ENCODE results near the gene CEMIP. TPM values are rescaled to one million over a fixed set of nuclear protein-coding genes. Genes with fewer than 3 reads are reported as not detected.

The CEMIP gene
- total RNA-seq, 2 donors from 2014 or later: 1.1 to 1.2 TPM

DNA sequence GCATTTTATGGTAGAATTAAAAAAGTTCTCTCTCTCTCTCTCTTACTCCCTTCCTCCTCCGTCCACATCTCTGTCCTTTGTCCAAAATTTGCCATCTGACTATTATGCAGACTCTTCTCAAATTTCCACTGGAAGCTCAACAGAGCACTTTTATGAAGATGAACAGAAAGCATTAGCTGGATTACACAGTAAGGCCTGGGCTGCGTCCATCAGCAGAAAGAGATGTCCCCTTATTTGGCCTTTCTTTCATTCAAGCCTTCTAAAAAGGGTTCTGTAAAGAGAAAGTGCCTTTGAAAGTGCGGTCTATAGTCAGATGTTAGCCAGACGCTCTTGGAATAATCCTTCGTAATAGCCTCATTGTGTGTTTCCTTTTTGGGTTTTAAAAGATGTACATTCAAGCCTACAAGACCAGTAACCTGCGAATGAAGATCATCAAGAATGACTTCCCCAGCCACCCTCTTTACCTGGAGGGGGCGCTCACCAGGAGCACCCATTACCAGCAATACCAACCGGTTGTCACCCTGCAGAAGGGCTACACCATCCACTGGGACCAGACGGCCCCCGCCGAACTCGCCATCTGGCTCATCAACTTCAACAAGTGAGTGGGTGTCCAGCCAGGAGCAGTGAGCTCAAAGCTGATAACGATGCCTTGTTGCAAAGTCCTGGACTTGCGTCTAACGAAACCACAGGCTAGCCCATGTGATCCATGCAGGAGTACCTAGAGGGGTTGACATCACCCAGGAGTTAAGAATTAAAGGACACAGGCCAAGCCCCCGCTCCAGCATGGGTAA is 157.3 kb downstream of the CEMIP start:
- H3K4me1 ChIP-seq (ENCODE audit: control insufficient read depth in 1 of 2, low read depth in 2 of 2): peaks cover 0 to 28% of the 10 kb centered on the region in 2 donors
- H3K27ac ChIP-seq: no peak overlapping the region
- no peaks in the 10 kb centered on the region for H3K9me3 ChIP-seq
- DNase-seq (ENCODE audit: low spot score) (no peak), ATAC-seq (ENCODE audit: insufficient number of reproducible peaks, low FRiP score, low read depth) (no peak)
- H3K27me3 ChIP-seq (replicated peaks; ENCODE audit: insufficient read depth): no peaks in the 10 kb centered on the region
- no peak overlapping the region for H3K4me3 ChIP-seq
- TF ChIP-seq, protein P1, sequence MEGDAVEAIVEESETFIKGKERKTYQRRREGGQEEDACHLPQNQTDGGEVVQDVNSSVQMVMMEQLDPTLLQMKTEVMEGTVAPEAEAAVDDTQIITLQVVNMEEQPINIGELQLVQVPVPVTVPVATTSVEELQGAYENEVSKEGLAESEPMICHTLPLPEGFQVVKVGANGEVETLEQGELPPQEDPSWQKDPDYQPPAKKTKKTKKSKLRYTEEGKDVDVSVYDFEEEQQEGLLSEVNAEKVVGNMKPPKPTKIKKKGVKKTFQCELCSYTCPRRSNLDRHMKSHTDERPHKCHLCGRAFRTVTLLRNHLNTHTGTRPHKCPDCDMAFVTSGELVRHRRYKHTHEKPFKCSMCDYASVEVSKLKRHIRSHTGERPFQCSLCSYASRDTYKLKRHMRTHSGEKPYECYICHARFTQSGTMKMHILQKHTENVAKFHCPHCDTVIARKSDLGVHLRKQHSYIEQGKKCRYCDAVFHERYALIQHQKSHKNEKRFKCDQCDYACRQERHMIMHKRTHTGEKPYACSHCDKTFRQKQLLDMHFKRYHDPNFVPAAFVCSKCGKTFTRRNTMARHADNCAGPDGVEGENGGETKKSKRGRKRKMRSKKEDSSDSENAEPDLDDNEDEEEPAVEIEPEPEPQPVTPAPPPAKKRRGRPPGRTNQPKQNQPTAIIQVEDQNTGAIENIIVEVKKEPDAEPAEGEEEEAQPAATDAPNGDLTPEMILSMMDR (IDR thresholded peaks at IDR 0.05): no peak
- no peaks in the 10 kb centered on the region for H3K36me3 ChIP-seq

DNA sequence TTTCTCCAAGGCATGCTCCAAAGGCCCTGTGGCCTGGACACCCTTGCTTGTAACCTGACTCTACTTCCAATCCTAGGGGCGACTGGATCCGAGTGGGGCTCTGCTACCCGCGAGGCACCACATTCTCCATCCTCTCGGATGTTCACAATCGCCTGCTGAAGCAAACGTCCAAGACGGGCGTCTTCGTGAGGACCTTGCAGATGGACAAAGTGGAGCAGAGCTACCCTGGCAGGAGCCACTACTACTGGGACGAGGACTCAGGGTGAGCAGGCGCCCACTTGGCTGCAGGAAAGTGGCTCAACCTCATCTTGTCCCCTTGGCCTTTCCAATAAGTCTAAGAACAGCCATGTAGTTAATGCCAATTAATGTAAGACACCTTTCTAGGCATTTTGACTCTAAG is 158.5 kb downstream of the CEMIP start:
- Histone ChIP-seq H3K27me3 (replicated peaks; ENCODE audit: insufficient read depth) (no peaks in the 10 kb centered on the region), H3K36me3 (no peaks in the 10 kb centered on the region), H3K9me3 (no peaks in the 10 kb centered on the region), H3K4me1 (ENCODE audit: control insufficient read depth in 1 of 2, low read depth in 2 of 2) (peaks cover 0 to 19% of the 10 kb centered on the region in 2 donors), H3K4me3 (no peak overlapping the region), H3K27ac (no peak overlapping the region)
- TF ChIP-seq, protein P1 (IDR thresholded peaks at IDR 0.05): no peak
- no peak for DNase-seq (ENCODE audit: low spot score)
- ATAC-seq (ENCODE audit: insufficient number of reproducible peaks, low FRiP score, low read depth): no peak

DNA sequence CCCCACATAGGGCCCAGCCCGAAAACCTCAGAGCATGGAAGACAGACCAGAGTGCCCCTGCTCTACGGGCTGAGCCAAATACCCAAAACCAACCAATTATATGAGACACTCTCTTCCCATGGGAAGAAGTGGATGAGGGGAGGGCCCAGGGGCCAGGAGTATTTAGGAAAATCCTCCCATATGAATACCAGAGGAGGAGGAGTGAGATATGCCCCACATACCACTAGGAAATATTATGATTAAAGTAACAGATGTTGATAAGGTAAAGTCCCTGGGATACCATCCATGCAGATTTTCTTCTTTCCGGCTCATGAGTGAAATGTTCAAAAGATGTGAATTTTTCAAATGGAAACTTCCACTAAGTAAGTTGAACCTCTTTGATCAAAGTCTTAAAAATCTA is 160.0 kb downstream of the CEMIP start:
- DNase-seq (ENCODE audit: low spot score): no peak
- H3K36me3 ChIP-seq: no peaks in the 10 kb centered on the region
- peaks cover 0 to 10% of the 10 kb centered on the region in 2 donors for H3K4me1 ChIP-seq (ENCODE audit: control insufficient read depth in 1 of 2, low read depth in 2 of 2)

DNA sequence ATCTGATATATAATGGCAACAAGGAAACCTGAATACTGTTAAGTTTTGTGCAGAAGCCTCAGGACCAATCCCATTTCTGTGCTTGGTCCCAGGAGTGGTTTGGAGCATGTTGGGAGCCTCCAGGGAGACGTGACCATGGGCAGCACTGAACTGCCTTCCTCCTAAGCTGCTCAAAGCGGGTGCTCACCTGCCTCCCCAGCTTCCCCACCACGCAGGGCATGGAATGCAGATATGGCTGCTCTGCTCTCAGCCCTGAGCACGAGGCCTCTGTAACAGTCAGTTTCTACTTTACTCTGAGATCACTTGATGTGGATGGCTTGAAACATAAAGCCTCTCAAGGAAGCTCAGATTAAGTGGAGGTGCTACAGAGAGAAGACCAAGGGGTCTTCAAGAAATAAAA is 161.2 kb downstream of the CEMIP start:
- Histone ChIP-seq H3K36me3 (no peaks in the 10 kb centered on the region), H3K9me3 (no peaks in the 10 kb centered on the region), H3K4me3 (no peak overlapping the region), H3K27ac (no peak overlapping the region), H3K27me3 (replicated peaks; ENCODE audit: insufficient read depth) (no peaks in the 10 kb centered on the region), H3K4me1 (ENCODE audit: control insufficient read depth in 1 of 2, low read depth in 2 of 2) (peaks cover 0 to under 1% of the 10 kb centered on the region in 2 donors)
- TF ChIP-seq, protein P1 (IDR thresholded peaks at IDR 0.05): no peak
- no peak for DNase-seq (ENCODE audit: low spot score)
- ATAC-seq (ENCODE audit: insufficient number of reproducible peaks, low FRiP score, low read depth): no peak

More for the DNA sequence above, 160.0 kb downstream of the CEMIP start:
- no peak for ATAC-seq (ENCODE audit: insufficient number of reproducible peaks, low FRiP score, low read depth)
- Histone ChIP-seq H3K9me3 (no peaks in the 10 kb centered on the region), H3K4me3 (no peak overlapping the region), H3K27me3 (replicated peaks; ENCODE audit: insufficient read depth) (no peaks in the 10 kb centered on the region), H3K27ac (no peak overlapping the region)
- TF ChIP-seq, protein P1 (IDR thresholded peaks at IDR 0.05): no peak

DNA sequence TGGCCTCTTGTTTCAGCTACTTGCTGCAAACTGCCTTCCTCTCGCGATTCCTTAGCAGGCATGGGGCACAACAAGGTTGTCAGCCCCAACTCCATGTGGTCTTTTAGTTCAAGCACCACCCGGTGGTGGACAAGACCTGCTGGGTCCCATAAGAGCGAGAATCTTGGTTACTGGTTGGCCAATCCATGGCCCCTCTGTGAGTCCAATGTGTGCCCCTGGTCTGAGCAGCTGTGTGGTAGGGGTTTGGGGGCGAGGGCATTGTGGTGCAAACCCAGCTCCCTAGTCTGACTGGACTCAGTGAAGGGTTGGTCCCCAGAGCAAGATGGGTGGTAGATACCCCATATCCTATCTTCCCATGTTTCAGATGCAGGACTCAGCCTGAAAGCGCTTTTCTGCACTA is 161.7 kb downstream of the CEMIP start:
- H3K27me3 ChIP-seq (replicated peaks; ENCODE audit: insufficient read depth): no peaks in the 10 kb centered on the region
- no peak overlapping the region for H3K4me3 ChIP-seq
- no peak for DNase-seq (ENCODE audit: low spot score)
- no peak overlapping the region for H3K27ac ChIP-seq
- TF ChIP-seq, protein P1 (IDR thresholded peaks at IDR 0.05): no peak
- H3K9me3 ChIP-seq: no peaks in the 10 kb centered on the region
- H3K4me1 ChIP-seq (ENCODE audit: control insufficient read depth in 1 of 2, low read depth in 2 of 2): no peaks in the 10 kb centered on the region
- no peaks in the 10 kb centered on the region for H3K36me3 ChIP-seq
- ATAC-seq (ENCODE audit: insufficient number of reproducible peaks, low FRiP score, low read depth): no peak

Measured in thoracic aorta (tissue), 2 donors.